ENCODE measurements around the gene TBC1D32. TPM values are rescaled to one million over a fixed set of nuclear protein-coding genes. Genes with fewer than 3 reads are reported as not detected.
"Not testable (repeated sequence)": the region's sequence is repeated elsewhere in the genome, so short reads cannot be mapped to it uniquely, and the experiment has no call there.

TBC1D32 gene
- polyA plus RNA-seq, 4 donors, result 1.4 to 11.3 (median 1.9) TPM

GRCh38 chr6:121223212-121223611 is 111.1 kb downstream of the TBC1D32 start:
- H3K4me1 ChIP-seq (ENCODE audit: control insufficient read depth in 3 of 3, insufficient read depth in 2 of 3, low read depth in 1 of 3, low read length in 2 of 3), result no peaks in the 10 kb centered on the region
- no peak for DNase-seq
- 82 to 89% (median 87%) methylated on average over 2 of the region's 2 CpGs for WGBS, 3 donors

GRCh38 chr6:121222656-121223055 is 111.6 kb downstream of the TBC1D32 start:
- no peaks in the 10 kb centered on the region for H3K27me3 ChIP-seq (ENCODE audit: control insufficient read depth in 3 of 3, insufficient read depth in 3 of 3, low read length in 3 of 3)
- 45 to 59% (median 56%) methylated on average over 3 of the region's 3 CpGs for WGBS, 3 donors
- FAIRE-seq (peak; percentile 10), DNase-seq (no peak)
- no peaks in the 10 kb centered on the region for H3K4me1 ChIP-seq (ENCODE audit: control insufficient read depth in 3 of 3, insufficient read depth in 2 of 3, low read depth in 1 of 3, low read length in 2 of 3)
- no peak overlapping the region for H3K27ac ChIP-seq (ENCODE audit: low read depth in 1 of 3, low read length in 2 of 3)
- no peak overlapping the region for H3K4me3 ChIP-seq (ENCODE audit: low read depth in 1 of 3, low read length in 3 of 3)
- no peaks in the 10 kb centered on the region for H3K36me3 ChIP-seq (ENCODE audit: control insufficient read depth in 3 of 3, insufficient read depth in 2 of 3, low read depth in 1 of 3, low read length in 3 of 3)
- peaks cover 0 to 2% of the 10 kb centered on the region in 2 donors for H3K9me3 ChIP-seq (ENCODE audit: control insufficient read depth in 2 of 2, insufficient read depth in 1 of 2, low read depth in 1 of 2, low read length in 1 of 2)

More at GRCh38 chr6:121223212-121223611, 111.1 kb downstream of the TBC1D32 start:
- no peak for FAIRE-seq
- H3K27ac ChIP-seq (ENCODE audit: low read depth in 1 of 3, low read length in 2 of 3), result no peak overlapping the region
- H3K36me3 ChIP-seq (ENCODE audit: control insufficient read depth in 3 of 3, insufficient read depth in 2 of 3, low read depth in 1 of 3, low read length in 3 of 3), result no peaks in the 10 kb centered on the region
- no peaks in the 10 kb centered on the region for H3K27me3 ChIP-seq (ENCODE audit: control insufficient read depth in 3 of 3, insufficient read depth in 3 of 3, low read length in 3 of 3)
- H3K9me3 ChIP-seq (ENCODE audit: control insufficient read depth in 2 of 2, insufficient read depth in 1 of 2, low read depth in 1 of 2, low read length in 1 of 2), result no peaks in the 10 kb centered on the region
- no peak overlapping the region for H3K4me3 ChIP-seq (ENCODE audit: low read depth in 1 of 3, low read length in 3 of 3)

GRCh38 chr6:121216928-121217327 is 117.4 kb downstream of the TBC1D32 start:
- Histone ChIP-seq H3K27ac (ENCODE audit: low read depth in 1 of 3, low read length in 2 of 3) (no peak overlapping the region), H3K36me3 (ENCODE audit: control insufficient read depth in 3 of 3, insufficient read depth in 2 of 3, low read depth in 1 of 3, low read length in 3 of 3) (peaks cover 0 to 13% (median 9%) of the 10 kb centered on the region in 3 donors), H3K4me3 (ENCODE audit: low read depth in 1 of 3, low read length in 3 of 3) (no peak overlapping the region), H3K9me3 (ENCODE audit: control insufficient read depth in 2 of 2, insufficient read depth in 1 of 2, low read depth in 1 of 2, low read length in 1 of 2) (peaks cover 0 to 20% of the 10 kb centered on the region in 2 donors), H3K4me1 (ENCODE audit: control insufficient read depth in 3 of 3, insufficient read depth in 2 of 3, low read depth in 1 of 3, low read length in 2 of 3) (no peaks in the 10 kb centered on the region), H3K27me3 (ENCODE audit: control insufficient read depth in 3 of 3, insufficient read depth in 3 of 3, low read length in 3 of 3) (no peaks in the 10 kb centered on the region)
- no peak for DNase-seq
- FAIRE-seq, result no peak
- WGBS, 3 donors, result 83 to 96% (median 87%) methylated on average over 1 of the region's 1 CpG

GRCh38 chr6:121213341-121213740 is 120.9 kb downstream of the TBC1D32 start:
- not testable (repeated sequence) for FAIRE-seq; H3K4me3 ChIP-seq (ENCODE audit: low read depth in 1 of 3, low read length in 3 of 3); H3K27ac ChIP-seq (ENCODE audit: low read depth in 1 of 3, low read length in 2 of 3); H3K27me3 ChIP-seq (ENCODE audit: control insufficient read depth in 3 of 3, insufficient read depth in 3 of 3, low read length in 3 of 3); DNase-seq; H3K4me1 ChIP-seq (ENCODE audit: control insufficient read depth in 3 of 3, insufficient read depth in 2 of 3, low read depth in 1 of 3, low read length in 2 of 3)
- WGBS, 3 donors, result 97 to 98% (median 98%) methylated on average over 2 of the region's 2 CpGs
- Histone ChIP-seq H3K9me3 (ENCODE audit: control insufficient read depth in 2 of 2, insufficient read depth in 1 of 2, low read depth in 1 of 2, low read length in 1 of 2) (peaks cover 0 to 24% of the 10 kb centered on the region in 2 donors), H3K36me3 (ENCODE audit: control insufficient read depth in 3 of 3, insufficient read depth in 2 of 3, low read depth in 1 of 3, low read length in 3 of 3) (peaks cover 0 to 13% (median 10%) of the 10 kb centered on the region in 3 donors)

- Histone ChIP-seq H3K27me3 (ENCODE audit: control insufficient read depth in 3 of 3, insufficient read depth in 3 of 3, low read length in 3 of 3) (no peaks in the 10 kb centered on the region), H3K36me3 (ENCODE audit: control insufficient read depth in 3 of 3, insufficient read depth in 2 of 3, low read depth in 1 of 3, low read length in 3 of 3) (peaks cover 0 to 13% (median 11%) of the 10 kb centered on the region in 3 donors), H3K4me3 (ENCODE audit: low read depth in 1 of 3, low read length in 3 of 3) (no peak overlapping the region), H3K4me1 (ENCODE audit: control insufficient read depth in 3 of 3, insufficient read depth in 2 of 3, low read depth in 1 of 3, low read length in 2 of 3) (no peaks in the 10 kb centered on the region), H3K27ac (ENCODE audit: low read depth in 1 of 3, low read length in 2 of 3) (no peak overlapping the region), H3K9me3 (ENCODE audit: control insufficient read depth in 2 of 2, insufficient read depth in 1 of 2, low read depth in 1 of 2, low read length in 1 of 2) (peaks cover 0 to 19% of the 10 kb centered on the region in 2 donors)
- 92 to 94% (median 93%) methylated on average over 5 of the region's 5 CpGs for WGBS, 3 donors
- DNase-seq (no peak), FAIRE-seq (no peak)
Observed at GRCh38 chr6:121210943-121211342, 123.3 kb downstream of the TBC1D32 start.

GRCh38 chr6:121205569-121205968 is 128.7 kb downstream of the TBC1D32 start:
- H3K4me1 ChIP-seq (ENCODE audit: control insufficient read depth in 3 of 3, insufficient read depth in 2 of 3, low read depth in 1 of 3, low read length in 2 of 3), result no peaks in the 10 kb centered on the region
- no peak overlapping the region for H3K4me3 ChIP-seq (ENCODE audit: low read depth in 1 of 3, low read length in 3 of 3)
- no peaks in the 10 kb centered on the region for H3K9me3 ChIP-seq (ENCODE audit: control insufficient read depth in 2 of 2, insufficient read depth in 1 of 2, low read depth in 1 of 2, low read length in 1 of 2)
- no peak for FAIRE-seq
- no peak overlapping the region for H3K27ac ChIP-seq (ENCODE audit: low read depth in 1 of 3, low read length in 2 of 3)
- no peaks in the 10 kb centered on the region for H3K27me3 ChIP-seq (ENCODE audit: control insufficient read depth in 3 of 3, insufficient read depth in 3 of 3, low read length in 3 of 3)
- peaks cover 0 to 2% (median 0%) of the 10 kb centered on the region in 3 donors for H3K36me3 ChIP-seq (ENCODE audit: control insufficient read depth in 3 of 3, insufficient read depth in 2 of 3, low read depth in 1 of 3, low read length in 3 of 3)
- no peak for DNase-seq
- 88 to 95% (median 93%) methylated on average over 3 of the region's 3 CpGs for WGBS, 3 donors

GRCh38 chr6:121201105-121201504 is 133.2 kb downstream of the TBC1D32 start:
- Histone ChIP-seq H3K27me3 (ENCODE audit: control insufficient read depth in 3 of 3, insufficient read depth in 3 of 3, low read length in 3 of 3) (no peaks in the 10 kb centered on the region), H3K4me3 (ENCODE audit: low read depth in 1 of 3, low read length in 3 of 3) (no peak overlapping the region), H3K27ac (ENCODE audit: low read depth in 1 of 3, low read length in 2 of 3) (no peak overlapping the region), H3K9me3 (ENCODE audit: control insufficient read depth in 2 of 2, insufficient read depth in 1 of 2, low read depth in 1 of 2, low read length in 1 of 2) (no peaks in the 10 kb centered on the region), H3K36me3 (ENCODE audit: control insufficient read depth in 3 of 3, insufficient read depth in 2 of 3, low read depth in 1 of 3, low read length in 3 of 3) (peaks cover 0 to 3% (median 0%) of the 10 kb centered on the region in 3 donors), H3K4me1 (ENCODE audit: control insufficient read depth in 3 of 3, insufficient read depth in 2 of 3, low read depth in 1 of 3, low read length in 2 of 3) (no peaks in the 10 kb centered on the region)
- DNase-seq (no peak), FAIRE-seq (no peak)
- 84 to 91% (median 90%) methylated on average over 2 of the region's 2 CpGs for WGBS, 3 donors

GRCh38 chr6:121196042-121196441 is 138.2 kb downstream of the TBC1D32 start:
- FAIRE-seq; H3K27ac ChIP-seq (ENCODE audit: low read depth in 1 of 3, low read length in 2 of 3); H3K4me3 ChIP-seq (ENCODE audit: low read depth in 1 of 3, low read length in 3 of 3); H3K9me3 ChIP-seq (ENCODE audit: control insufficient read depth in 2 of 2, insufficient read depth in 1 of 2, low read depth in 1 of 2, low read length in 1 of 2); H3K36me3 ChIP-seq (ENCODE audit: control insufficient read depth in 3 of 3, insufficient read depth in 2 of 3, low read depth in 1 of 3, low read length in 3 of 3); H3K27me3 ChIP-seq (ENCODE audit: control insufficient read depth in 3 of 3, insufficient read depth in 3 of 3, low read length in 3 of 3); H3K4me1 ChIP-seq (ENCODE audit: control insufficient read depth in 3 of 3, insufficient read depth in 2 of 3, low read depth in 1 of 3, low read length in 2 of 3); DNase-seq: not testable (repeated sequence)
- WGBS, 3 donors, result 94 to 100% (median 98%) methylated on average over 4 of the region's 4 CpGs

GRCh38 chr6:121190122-121190521 is 144.2 kb downstream of the TBC1D32 start:
- H3K27ac ChIP-seq (ENCODE audit: low read depth in 1 of 3, low read length in 2 of 3), result no peak overlapping the region
- FAIRE-seq (no peak), DNase-seq (no peak)
- 78 to 85% (median 81%) methylated on average over 6 of the region's 6 CpGs for WGBS, 3 donors
- no peak overlapping the region for H3K4me3 ChIP-seq (ENCODE audit: low read depth in 1 of 3, low read length in 3 of 3)
- H3K27me3 ChIP-seq (ENCODE audit: control insufficient read depth in 3 of 3, insufficient read depth in 3 of 3, low read length in 3 of 3), result no peaks in the 10 kb centered on the region
- H3K4me1 ChIP-seq (ENCODE audit: control insufficient read depth in 3 of 3, insufficient read depth in 2 of 3, low read depth in 1 of 3, low read length in 2 of 3), result no peaks in the 10 kb centered on the region
- H3K9me3 ChIP-seq (ENCODE audit: control insufficient read depth in 2 of 2, insufficient read depth in 1 of 2, low read depth in 1 of 2, low read length in 1 of 2), result no peaks in the 10 kb centered on the region
- peaks cover 0 to 2% (median 0%) of the 10 kb centered on the region in 3 donors for H3K36me3 ChIP-seq (ENCODE audit: control insufficient read depth in 3 of 3, insufficient read depth in 2 of 3, low read depth in 1 of 3, low read length in 3 of 3)

Measured in small intestine (tissue), 7 donors.